NCI-H2171 treated with DMSO at 0.1 percent for 48 hours (cell line): ENCODE results near the gene PER2.
"Not testable (repeated sequence)": the region's sequence is repeated elsewhere in the genome, so short reads cannot be mapped to it uniquely, and the experiment has no call there.

ENCODE experiments used
- DNase-seq: peaks from one replicate; lab custom pipeline; 2025; lab: John Stamatoyannopoulos, UW

The PER2 gene

DNA sequence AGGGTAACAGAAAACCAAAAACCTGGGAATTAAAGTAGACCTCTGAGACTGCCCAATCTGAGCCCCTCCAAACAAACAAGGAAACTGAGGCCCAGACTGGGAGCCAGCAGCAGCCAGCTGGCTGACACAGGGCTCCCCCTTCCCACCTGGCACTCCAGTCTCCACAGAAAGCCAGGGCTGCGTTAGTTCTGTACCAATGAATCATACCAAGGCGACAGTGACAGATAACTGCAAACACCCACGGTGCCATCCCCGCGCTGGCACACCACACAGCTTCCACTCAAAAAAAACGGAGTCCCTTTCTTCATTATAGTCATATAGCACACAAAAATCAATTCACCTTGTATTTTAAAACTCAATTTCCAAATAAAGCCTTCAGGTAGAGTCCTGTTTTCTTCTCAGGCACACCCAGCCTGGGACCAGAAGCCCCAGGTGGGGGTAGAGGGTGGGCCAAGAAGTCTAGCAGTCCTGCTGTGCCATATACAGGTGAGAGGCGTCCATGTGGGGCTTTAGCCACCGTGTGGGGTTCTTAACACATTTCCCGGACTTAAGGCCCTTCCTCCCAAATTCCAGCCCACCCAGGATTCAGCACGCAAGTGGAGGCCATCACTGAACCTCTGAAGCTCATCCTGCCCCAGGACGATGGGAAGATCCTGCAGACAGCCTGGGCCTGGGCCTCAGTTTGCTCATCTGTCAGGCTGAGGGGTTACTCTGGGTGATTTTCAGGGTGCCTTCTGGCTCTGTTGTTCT, 1.2 kb downstream of the PER2 start:
- peak; percentile 6 for DNase-seq

- DNase-seq, result peak; percentile 19
Measured at GRCh38 chr2:238286551-238286950, 1.9 kb downstream of the PER2 start.

DNA sequence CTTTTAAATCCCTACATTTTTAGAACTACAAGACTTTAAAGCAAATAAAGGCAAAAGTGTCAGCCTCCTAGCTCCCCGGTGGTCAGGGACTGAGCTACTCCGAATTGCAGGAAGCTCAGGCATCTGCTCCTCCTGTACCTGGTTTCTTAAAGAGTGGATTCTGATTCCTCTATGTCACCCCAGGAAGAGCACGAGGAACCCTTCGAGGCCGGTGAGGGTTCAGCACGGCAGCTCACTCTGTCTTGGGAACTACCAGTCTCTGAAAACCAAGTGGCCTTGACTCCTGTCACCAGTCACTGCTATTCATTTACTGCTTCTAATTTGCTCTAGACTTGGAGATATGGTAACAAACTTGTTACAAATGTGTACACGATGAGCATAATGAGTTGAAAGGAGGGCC, 2.3 kb downstream of the PER2 start:
- DNase-seq, result no peak

DNA sequence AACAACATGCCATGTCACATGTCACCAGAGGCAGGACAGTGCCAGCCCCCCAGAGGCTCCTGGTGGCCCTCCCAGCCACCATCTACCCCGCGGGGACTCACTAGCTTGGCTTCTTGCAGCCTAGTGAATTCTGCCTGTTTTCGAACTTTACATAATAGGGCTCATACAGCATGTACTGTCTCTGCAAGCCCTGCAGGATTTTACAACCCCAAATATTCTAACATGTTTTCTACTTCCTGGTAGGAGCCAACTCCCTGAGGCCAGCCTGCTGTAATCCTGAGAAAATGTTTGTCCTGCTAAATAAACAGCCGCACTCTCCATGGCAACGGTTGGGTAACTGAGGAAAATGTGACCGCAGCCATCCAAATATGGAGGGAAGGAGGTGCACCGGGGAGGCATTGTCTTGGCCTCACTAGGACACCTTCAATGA, 2.7 kb downstream of the PER2 start:
- DNase-seq, result no peak

GRCh38 chr2:238284802-238285515, 3.5 kb downstream of the PER2 start:
- no peak for DNase-seq

DNA sequence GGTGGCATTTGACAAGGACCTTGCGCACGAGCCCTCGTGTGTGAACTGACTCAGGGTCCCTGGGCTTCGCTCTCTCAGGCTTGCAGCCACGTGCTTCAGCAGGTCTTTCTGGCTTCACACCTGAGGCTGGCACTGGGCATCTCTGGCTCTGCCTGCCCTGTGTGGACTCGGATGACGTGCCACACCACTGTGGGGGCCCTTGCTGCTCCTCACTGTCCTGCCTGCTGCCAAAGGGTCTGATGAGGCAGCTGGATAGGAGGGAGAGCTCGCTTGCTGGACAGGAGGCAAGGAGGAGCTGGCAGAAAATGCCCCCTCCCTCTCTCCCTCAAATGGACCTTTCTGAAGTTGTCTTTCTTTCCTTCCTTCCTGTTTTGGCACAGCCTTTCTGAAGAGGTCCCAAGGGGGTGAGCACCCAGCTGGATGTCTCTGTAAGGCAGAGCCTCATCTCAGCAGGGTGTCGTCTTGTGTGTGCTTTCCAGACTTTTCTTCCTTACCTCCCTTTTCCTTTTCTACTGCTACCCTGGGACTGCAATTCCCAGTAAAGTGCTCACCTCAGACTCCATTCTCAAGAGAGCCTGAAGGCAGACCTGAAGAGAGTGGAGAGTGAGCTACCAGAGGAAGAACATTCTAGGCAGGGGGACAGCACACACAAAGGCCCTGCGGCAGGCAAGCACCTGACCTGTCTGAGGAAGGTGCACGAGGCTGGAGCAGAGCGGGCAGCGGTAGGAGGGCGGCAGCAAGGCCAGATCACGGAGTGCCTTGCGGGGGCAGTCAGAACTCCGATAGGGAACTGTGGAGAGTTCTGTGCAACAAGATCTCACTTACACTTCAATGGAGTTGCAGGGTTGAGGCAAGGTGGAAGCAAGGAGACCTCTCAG, 5.3 kb downstream of the PER2 start:
- no peak for DNase-seq

- no peak for DNase-seq
Measured at GRCh38 chr2:238281826-238282480, 6.5 kb downstream of the PER2 start.

DNA sequence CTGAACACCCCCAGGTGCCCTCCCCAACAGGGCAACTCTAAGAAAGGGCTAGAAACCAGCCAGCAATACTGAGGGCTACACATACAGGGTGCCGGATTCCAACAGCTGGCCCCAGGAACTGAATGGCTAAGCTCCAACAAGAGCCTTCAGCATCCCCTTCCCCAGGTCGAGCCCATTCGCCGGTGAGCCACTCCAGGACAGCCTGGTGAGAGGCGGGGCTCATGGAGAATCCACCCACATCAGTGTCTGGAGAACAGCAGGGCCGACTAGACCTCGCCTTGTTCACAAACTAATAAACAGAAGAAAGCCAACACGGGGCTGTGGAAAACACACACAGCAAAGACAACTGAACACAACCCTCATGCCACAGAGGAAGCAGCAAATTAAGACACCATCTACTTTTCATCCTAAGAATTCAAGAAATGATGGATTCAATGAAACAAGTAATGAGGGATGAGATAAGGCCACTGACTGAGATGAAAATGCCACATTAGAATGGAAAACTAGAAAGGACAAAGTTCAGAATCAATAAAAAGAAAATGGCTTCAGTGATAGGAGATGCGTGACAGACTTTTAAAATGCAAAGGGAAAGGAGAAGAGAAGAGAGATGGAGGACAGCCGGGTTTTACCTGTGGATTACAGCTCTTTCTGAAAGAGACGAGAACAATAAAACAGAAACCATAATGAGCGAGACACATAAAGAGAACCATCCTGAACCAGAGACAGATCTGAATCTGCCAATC, 8.2 kb downstream of the PER2 start:
- DNase-seq, result no peak

- no peak for DNase-seq
Measured at GRCh38 chr2:238279324-238279682, 9.1 kb downstream of the PER2 start.

GRCh38 chr2:238278626-238279323, 9.6 kb downstream of the PER2 start:
- no peak for DNase-seq

DNA sequence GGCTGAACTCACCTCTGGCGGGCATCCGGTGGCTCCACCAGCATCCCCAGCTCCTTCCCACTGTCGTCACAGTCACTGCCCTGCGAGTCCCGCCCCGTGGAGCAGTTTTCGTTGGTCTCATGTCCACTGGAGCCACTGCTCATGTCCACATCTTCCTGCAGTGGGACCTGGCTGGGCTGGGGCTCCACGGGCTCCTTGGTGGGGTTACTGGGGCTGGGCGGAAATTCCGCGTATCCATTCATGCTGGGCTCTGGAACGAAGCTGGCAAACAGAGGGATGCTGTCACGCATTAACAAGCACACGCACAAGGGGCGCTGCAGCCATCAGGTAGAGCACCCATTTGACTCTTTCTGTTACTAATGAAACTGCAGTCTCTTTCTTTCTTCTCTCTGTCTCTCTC, 10.7 kb downstream of the PER2 start:
- no peak for DNase-seq

GRCh38 chr2:238274152-238274865, 14.1 kb downstream of the PER2 start:
- DNase-seq, result no peak

DNA sequence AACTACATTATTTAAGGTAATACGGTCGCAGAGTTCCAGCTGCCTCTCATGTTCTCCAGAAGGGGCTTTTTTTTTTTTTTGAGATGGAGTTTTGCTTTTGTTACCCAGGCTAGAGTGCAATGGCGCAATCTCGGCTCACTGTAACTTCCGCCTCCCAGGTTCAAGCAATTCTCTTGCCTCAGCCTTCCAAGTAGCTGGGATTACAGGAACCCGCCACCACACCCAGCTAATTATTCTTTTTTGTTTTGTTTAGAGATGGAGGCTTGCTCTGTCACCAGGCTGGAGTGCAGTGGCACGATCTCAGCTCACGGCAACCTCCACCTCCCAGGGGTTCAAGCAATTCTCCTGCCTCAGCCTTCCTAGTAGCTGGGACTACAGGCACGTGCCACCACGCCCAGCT, 15.0 kb downstream of the PER2 start:
- DNase-seq, result not testable (repeated sequence)

DNA sequence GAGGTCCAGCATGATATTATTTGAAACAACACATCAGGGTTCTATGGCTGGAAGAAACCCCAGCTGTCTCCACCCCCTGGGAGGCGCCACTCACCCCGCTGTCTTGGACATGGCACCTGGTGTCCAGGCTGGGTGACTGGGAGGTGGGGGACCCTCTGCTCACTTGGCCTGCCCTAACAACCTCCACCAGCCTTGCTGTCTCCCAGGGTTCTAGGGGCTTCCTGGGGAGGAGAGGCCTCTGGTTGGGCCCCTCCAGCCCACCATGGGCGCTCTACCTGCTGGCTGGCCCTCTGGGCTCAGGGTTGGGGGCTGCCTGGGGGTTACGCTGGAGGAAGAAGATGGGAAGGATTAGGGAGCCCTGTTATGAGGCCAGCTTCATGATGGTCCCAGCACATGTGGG, 16.3 kb downstream of the PER2 start:
- DNase-seq, result no peak

DNA sequence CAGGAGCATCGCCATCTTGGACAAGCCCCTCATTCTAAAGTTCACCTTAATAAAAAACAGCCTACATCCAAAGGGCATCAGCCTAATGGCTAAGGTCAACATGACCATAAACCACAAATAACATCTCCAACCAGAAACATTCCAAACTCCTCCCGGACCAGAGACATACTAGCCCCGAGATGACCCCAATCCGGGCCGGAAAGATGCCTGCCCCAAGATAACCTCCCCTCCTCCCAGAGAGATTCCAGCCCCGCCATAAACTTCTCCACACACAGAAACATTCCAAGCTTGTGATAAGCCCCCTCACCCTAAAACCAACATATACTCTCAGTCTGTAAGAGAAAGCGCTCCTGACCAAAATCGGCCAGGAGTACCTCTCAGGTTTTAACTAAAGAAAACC, 16.7 kb downstream of the PER2 start:
- not testable (repeated sequence) for DNase-seq

DNA sequence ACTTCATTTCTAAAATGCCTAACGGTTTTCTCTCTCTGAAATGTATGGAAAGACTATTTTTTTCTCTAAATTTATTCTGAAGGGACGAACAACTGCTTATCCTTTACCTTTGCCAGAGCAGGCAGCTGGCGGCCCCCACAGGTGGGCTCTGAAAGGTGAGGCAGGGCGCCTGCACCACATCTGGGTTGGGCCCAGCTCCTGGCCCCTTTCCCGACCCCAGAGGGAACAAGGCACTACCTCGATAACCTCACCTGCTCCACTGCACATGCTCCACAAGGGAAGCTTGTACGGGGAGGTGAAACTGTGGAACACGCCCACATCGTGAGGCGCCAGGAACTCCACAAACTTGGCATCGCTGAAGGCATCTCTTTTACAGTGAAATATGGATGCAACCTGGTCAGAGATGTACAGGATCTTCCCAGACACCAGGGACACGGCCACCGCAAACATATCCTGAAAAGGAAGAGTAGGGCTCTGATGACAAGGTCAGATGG, 17.3 kb downstream of the PER2 start:
- no peak for DNase-seq

- no peak for DNase-seq
Measured at GRCh38 chr2:238270606-238271005, 17.8 kb downstream of the PER2 start.

GRCh38 chr2:238269741-238270140, 18.7 kb downstream of the PER2 start:
- no peak for DNase-seq

DNA sequence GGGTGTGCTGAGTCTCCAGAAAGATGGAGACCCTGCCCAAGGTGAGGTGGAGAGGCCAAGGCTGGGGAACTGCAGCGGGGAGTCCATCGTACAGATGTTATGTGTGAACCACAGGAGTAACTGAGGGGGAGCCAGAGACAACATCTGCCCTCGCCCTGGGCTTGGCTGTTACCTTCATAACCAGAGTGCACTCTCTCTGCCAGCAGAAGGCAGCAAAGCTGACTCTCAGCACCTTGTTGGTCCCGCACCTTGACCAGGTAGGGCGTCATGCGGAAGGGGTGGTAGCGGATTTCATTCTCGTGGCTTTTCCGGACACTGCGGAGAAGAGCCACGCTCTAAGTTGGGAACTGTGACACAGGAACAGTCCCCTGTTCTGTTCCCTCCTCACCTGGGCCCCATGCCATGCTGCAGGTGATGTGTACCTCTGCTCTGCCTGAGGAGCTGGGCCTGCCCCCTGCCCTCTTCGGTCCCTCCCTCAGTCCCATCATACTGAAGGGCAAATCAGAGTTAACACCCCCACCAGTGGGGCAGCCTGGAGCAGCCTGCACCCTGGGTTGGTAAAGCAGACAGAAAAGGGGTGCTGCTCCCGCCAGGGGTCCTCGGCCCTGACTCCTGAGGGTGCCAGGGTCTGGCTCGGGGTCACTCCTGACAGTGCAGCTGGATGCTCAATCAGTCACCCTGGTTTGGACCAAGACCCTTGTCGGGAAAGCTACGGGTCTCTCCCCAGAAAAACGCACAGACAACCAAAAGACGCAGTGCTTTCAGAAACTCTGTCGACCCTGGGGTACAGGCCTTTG, 20.3 kb downstream of the PER2 start:
- DNase-seq, result no peak
